Measurements from ENCODE around the gene DRAXIN.

GRCh38 chr1:11746092-11746491, 54.6 kb downstream of the DRAXIN start:
- TF ChIP-seq CTCF (optimal IDR thresholded peaks at IDR 0.05 in 1 of 3, IDR thresholded peaks at IDR 0.05 in 1 of 3, conservative IDR thresholded peaks at IDR 0.05 in 1 of 3; ENCODE audit: extremely low read depth in 1 of 3, insufficient read depth in 2 of 3, low read length in 3 of 3) (no peak), EZH2 (IDR thresholded peaks at IDR 0.05; ENCODE audit: low read length) (no peak)
